Tibial nerve (tissue), 4 donors: ENCODE data around the gene PHLPP2.

Experiments used
- CTCF ChIP-seq, 5 experiments: fragments of 200-600 bp in 3 of 5; fragments of 450-650 bp in 2 of 5; sonication (generic) in 3 of 5; IDR thresholded peaks; one replicate each; pipeline ENCODE4 v1.5.1; 2016 to 2019; ENCODE audit warnings: antibody characterized with exemption in 5 of 5, mild to moderate bottlenecking in 3 of 5, moderate library complexity in 2 of 5
- EP300 ChIP-seq, 2 donors: sonication (generic); formaldehyde crosslinking; IDR thresholded peaks; one replicate each; pipeline ENCODE4 v1.6.1; 2017; ENCODE audit warnings: antibody characterized with exemption in 2 of 2, mild to moderate bottlenecking in 1 of 2
- POLR2A ChIP-seq, 2 donors: fragments of 450-650 bp; IDR thresholded peaks; one replicate each; pipeline ENCODE4 v1.6.1; 2017; ENCODE audit warnings: antibody characterized with exemption in 2 of 2, mild to moderate bottlenecking in 2 of 2, moderate library complexity in 2 of 2

GRCh38 chr16:71672125-71672524, 52.4 kb downstream of the PHLPP2 start:
- TF ChIP-seq CTCF (IDR thresholded peaks at IDR 0.05) (no peak), EP300 (IDR thresholded peaks at IDR 0.05) (no peak), POLR2A (IDR thresholded peaks at IDR 0.05) (no peak)
